HepG2 (cell line): ENCODE data around the gene DDC. TPM values are rescaled to one million over a fixed set of nuclear protein-coding genes. Genes with fewer than 3 reads are reported as not detected.

Source experiments
- KLF15 ChIP-seq: sonication (generic); formaldehyde crosslinking; IDR thresholded peaks from 2 replicates; pipeline ENCODE4 v1.8.1; 2023; ENCODE audit warnings: borderline replicate concordance, mild to moderate bottlenecking, inconsistent platforms, missing genetic modification reagents, mixed read lengths
- MAF1 ChIP-seq: sonication (generic); formaldehyde crosslinking; IDR thresholded peaks from 2 replicates; pipeline ENCODE4 v1.5.0; 2020; ENCODE audit warnings: missing genetic modification reagents, borderline replicate concordance
- MZF1 ChIP-seq: sonication (generic); formaldehyde crosslinking; IDR thresholded peaks from 2 replicates; pipeline ENCODE4 v1.8.1; 2023; ENCODE audit warnings: mild to moderate bottlenecking, missing genetic modification reagents, borderline replicate concordance
- PATZ1 ChIP-seq: sonication (generic); formaldehyde crosslinking; IDR thresholded peaks from 2 replicates; pipeline ENCODE4 v1.4.0; 2020; ENCODE audit warnings: missing genetic modification reagents
- PTBP1 ChIP-seq: fragments of 200-400 bp; formaldehyde crosslinking; IDR thresholded peaks from 2 replicates; pipeline ENCODE4 v1.6.1; 2018; ENCODE audit warnings: low read length, low read depth; ENCODE audit not compliant: poor library complexity, severe bottlenecking
- TOE1 ChIP-seq: sonication (generic); formaldehyde crosslinking; IDR thresholded peaks from 2 replicates; pipeline ENCODE4 v1.4.0; 2020; ENCODE audit warnings: mild to moderate bottlenecking, missing genetic modification reagents
- ZFP1 ChIP-seq: IDR thresholded peaks from 2 replicates; pipeline ENCODE4 v1.6.1; 2016
- ZFP36 ChIP-seq: fragments of 150-350 bp; IDR thresholded peaks from 2 replicates; pipeline ENCODE4 v1.6.1; 2018; ENCODE audit warnings: borderline replicate concordance, low read length, low read depth; ENCODE audit not compliant: partially characterized antibody
- ZNF260 ChIP-seq: sonication (generic); formaldehyde crosslinking; IDR thresholded peaks from 2 replicates; pipeline ENCODE4 v1.4.0; 2020; ENCODE audit warnings: missing genetic modification reagents, low read depth, mild to moderate bottlenecking, borderline replicate concordance
- ZNF280D ChIP-seq: sonication (generic); formaldehyde crosslinking; IDR thresholded peaks from 2 replicates; pipeline ENCODE4 v1.5.1; 2020; ENCODE audit warnings: mild to moderate bottlenecking, missing genetic modification reagents
- ZNF547 ChIP-seq: sonication (generic); formaldehyde crosslinking; IDR thresholded peaks from 2 replicates; pipeline ENCODE4 v1.5.1; 2020; ENCODE audit warnings: mild to moderate bottlenecking, missing genetic modification reagents
- polyA plus RNA-seq, 8 experiments: library from polyadenylated mRNA; depleted of rRNA in 3 of 8; stranded (reverse) in 7 of 8; unstranded in 1 of 8; fragments of >200 nt; fragmentation: Illumina TruSeq in 4 of 8; extraction: Trizol in 4 of 8; gene quantifications; 2 replicates each; pipeline versions ENCODE4 v1.2.1 to v1.2.3, GENCODE V29; 2011 to 2016; ENCODE audit warnings: low read depth in 4 of 8, missing spikeins in 1 of 8, mixed read lengths in 1 of 8; ENCODE audit not compliant: insufficient read depth in 1 of 8
- total RNA-seq, 5 experiments: library from RNA; depleted of rRNA; stranded (reverse); fragments of >200 nt; fragmentation: Illumina TruSeq; extraction: Trizol; gene quantifications; 2 replicates each; pipeline ENCODE4 v1.2.3, GENCODE V29; 2016; ENCODE audit warnings: low read depth in 1 of 5
- TF ChIP-seq, protein P1 (sequence below): sonication (generic); formaldehyde crosslinking; IDR thresholded peaks from 2 replicates; pipeline ENCODE4 v1.8.1; 2023; ENCODE audit warnings: mild to moderate bottlenecking, moderate library complexity, missing genetic modification reagents
- TF ChIP-seq, protein P2 (sequence below): fragments of 450-650 bp; IDR thresholded peaks from 2 replicates; pipeline ENCODE4 v1.6.1; 2016
- TF ChIP-seq, protein P3 (sequence below): IDR thresholded peaks from 2 replicates; pipeline ENCODE4 v1.6.1; 2012; ENCODE audit warnings: low read length, improper control_type of control experiment

DDC gene
- total and polyA plus RNA-seq, 2 of the 13 experiments (the other 11 are each of a cell fraction or from before 2014, with no cell fraction given): 11.7 to 93.3 TPM

GRCh38 chr7:50591480-50592438, 26.6 kb upstream of the DDC start (continued):
- TF ChIP-seq KLF15 (CRISPR knock-in tag) (no peak), TOE1 (CRISPR knock-in tag) (no peak), ZNF260 (CRISPR knock-in tag) (no peak), ZNF547 (CRISPR knock-in tag) (peak; percentile 52), PATZ1 (peak; percentile 56; the same call in 1 of the 2 replicates), PTBP1 (no peak), ZFP36 (no peak), ZFP1 (CRISPR knock-in tag) (no peak), MAF1 (no peak), ZNF280D (CRISPR knock-in tag) (no peak), MZF1 (CRISPR knock-in tag) (no peak)
- TF ChIP-seq, protein P1, sequence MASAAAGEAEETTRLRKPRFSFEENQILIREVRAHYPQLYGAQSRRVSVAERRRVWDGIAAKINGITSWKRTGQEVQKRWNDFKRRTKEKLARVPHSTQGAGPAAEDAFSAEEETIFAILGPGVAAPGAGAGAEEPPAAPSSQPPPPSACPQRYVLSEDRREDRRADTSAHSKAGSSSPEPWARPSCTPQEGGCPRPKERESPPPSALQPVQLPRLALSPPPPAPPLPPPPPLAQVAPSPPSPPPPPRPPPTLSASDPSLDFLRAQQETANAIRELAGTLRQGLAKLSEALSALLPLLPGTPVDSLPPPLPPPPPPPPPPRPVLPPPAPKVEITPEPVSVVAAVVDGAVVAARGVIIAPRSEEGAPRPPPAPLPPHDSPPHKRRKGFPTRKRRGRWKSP (CRISPR knock-in tag): no peak
- TF ChIP-seq, protein P2, sequence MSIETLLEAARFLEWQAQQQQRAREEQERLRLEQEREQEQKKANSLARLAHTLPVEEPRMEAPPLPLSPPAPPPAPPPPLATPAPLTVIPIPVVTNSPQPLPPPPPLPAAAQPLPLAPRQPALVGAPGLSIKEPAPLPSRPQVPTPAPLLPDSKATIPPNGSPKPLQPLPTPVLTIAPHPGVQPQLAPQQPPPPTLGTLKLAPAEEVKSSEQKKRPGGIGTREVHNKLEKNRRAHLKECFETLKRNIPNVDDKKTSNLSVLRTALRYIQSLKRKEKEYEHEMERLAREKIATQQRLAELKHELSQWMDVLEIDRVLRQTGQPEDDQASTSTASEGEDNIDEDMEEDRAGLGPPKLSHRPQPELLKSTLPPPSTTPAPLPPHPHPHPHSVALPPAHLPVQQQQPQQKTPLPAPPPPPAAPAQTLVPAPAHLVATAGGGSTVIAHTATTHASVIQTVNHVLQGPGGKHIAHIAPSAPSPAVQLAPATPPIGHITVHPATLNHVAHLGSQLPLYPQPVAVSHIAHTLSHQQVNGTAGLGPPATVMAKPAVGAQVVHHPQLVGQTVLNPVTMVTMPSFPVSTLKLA: no peak
- TF ChIP-seq, protein P3, sequence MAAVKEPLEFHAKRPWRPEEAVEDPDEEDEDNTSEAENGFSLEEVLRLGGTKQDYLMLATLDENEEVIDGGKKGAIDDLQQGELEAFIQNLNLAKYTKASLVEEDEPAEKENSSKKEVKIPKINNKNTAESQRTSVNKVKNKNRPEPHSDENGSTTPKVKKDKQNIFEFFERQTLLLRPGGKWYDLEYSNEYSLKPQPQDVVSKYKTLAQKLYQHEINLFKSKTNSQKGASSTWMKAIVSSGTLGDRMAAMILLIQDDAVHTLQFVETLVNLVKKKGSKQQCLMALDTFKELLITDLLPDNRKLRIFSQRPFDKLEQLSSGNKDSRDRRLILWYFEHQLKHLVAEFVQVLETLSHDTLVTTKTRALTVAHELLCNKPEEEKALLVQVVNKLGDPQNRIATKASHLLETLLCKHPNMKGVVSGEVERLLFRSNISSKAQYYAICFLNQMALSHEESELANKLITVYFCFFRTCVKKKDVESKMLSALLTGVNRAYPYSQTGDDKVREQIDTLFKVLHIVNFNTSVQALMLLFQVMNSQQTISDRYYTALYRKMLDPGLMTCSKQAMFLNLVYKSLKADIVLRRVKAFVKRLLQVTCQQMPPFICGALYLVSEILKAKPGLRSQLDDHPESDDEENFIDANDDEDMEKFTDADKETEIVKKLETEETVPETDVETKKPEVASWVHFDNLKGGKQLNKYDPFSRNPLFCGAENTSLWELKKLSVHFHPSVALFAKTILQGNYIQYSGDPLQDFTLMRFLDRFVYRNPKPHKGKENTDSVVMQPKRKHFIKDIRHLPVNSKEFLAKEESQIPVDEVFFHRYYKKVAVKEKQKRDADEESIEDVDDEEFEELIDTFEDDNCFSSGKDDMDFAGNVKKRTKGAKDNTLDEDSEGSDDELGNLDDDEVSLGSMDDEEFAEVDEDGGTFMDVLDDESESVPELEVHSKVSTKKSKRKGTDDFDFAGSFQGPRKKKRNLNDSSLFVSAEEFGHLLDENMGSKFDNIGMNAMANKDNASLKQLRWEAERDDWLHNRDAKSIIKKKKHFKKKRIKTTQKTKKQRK: no peak
